GM19025 (cell line): Measurements from ENCODE around the gene SLC25A25.

Experiments used
- ATAC-seq: cut with Tn5 transposase; IDR thresholded peaks from one replicate; pipeline ENCODE4 v1.9.1; 2021; ENCODE audit warnings: mild to moderate bottlenecking, low read depth, moderate library complexity; ENCODE audit not compliant: unreplicated experiment

Gene SLC25A25

DNA sequence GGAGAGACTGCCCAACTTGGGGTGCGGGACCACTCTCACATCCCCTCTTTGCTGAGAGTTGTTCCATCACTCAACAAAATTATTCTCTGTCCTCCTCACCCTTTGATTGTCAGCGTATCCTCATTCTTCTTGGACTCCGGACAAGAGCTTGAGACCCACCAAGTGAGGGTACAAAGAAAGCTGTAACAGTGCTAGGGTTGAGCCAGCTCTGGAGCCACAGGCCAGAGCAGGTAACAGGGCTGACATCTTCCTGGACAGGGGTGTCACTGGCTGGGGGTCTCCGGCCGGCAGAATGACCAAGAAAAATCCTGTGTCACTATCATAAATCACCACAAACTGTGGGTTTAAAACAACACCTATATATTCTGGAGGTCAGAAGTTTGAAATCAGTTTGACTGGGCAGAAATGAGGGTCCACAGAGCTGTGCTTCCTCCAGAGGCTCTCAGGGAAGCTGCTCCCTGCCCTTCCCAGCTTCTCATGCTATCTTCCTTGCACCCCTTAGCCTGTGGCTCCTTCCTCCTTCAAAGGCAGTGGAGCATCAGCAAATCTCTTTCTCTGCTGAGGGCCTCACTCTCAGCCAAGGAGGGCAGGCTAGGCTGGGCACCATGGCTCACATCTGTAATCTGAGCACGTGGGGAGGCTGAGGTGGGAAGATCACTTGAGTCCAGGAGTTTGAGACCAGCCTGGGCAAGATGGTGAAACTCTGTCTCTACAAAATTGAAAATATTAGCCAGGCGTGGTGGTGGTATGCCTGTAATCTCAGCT lies 87.9 kb downstream of the SLC25A25 start:
- ATAC-seq = no peak
